Left lung (tissue), 10 donors: ENCODE results near the gene DSG2. TPM values are rescaled to one million over a fixed set of nuclear protein-coding genes. Genes with fewer than 3 reads are reported as not detected.
"Not testable (repeated sequence)": the region's sequence is repeated elsewhere in the genome, so short reads cannot be mapped to it uniquely, and the experiment has no call there.

ENCODE experiments used
- ATAC-seq: fragments of 200-7000 bp; cut with Tn5 transposase; one replicate; pipeline ENCODE4 v1.9.1; 2020; ENCODE audit warnings: moderate library complexity
- DNase-seq, 4 donors: peaks; one replicate each; pipeline ENCODE4 v3.0.0-alpha.2; 2013 to 2020
- H3K27ac ChIP-seq, 2 donors: fragments of 200-600 bp; sonication (generic) in 1 of 2; one replicate each; pipeline versions ENCODE4 v1.5.0 to v1.8.0; 2020 to 2021
- H3K27me3 ChIP-seq, 2 donors: fragments of 200-600 bp; sonication (generic) in 1 of 2; one replicate each; pipeline versions ENCODE4 v1.5.0 to v1.8.0; 2020 to 2021
- H3K36me3 ChIP-seq, 2 donors: fragments of 200-600 bp; sonication (generic) in 1 of 2; one replicate each; pipeline versions ENCODE4 v1.5.0 to v1.8.0; 2020 to 2021
- H3K4me1 ChIP-seq, 2 donors: fragments of 200-600 bp; one replicate each; pipeline ENCODE4 v1.8.0; 2021
- H3K4me3 ChIP-seq, 2 donors: fragments of 200-600 bp; sonication (generic) in 1 of 2; one replicate each; pipeline versions ENCODE4 v1.5.0 to v1.8.0; 2020 to 2021; ENCODE audit warnings: mild to moderate bottlenecking in 1 of 2
- H3K9me3 ChIP-seq, 2 donors: fragments of 200-600 bp; sonication (generic) in 1 of 2; one replicate each; pipeline versions ENCODE4 v1.5.0 to v1.8.0; 2020 to 2021
- CTCF ChIP-seq, 2 donors: fragments of 200-600 bp; sonication (generic) in 1 of 2; IDR thresholded peaks; one replicate each; pipeline versions ENCODE4 v1.5.0 to v1.8.0; 2021; ENCODE audit warnings: antibody characterized with exemption in 2 of 2
- intact Hi-C, 2 donors: fragments of 100-400 bp; cut with DNase I; formaldehyde crosslinking; loops; one replicate each; pipeline versions ENCODE4 v1.11.2 to v1.14.2; 2022
- polyA plus RNA-seq, 6 donors: library from polyadenylated mRNA; unstranded; fragments of 120-200 nt; gene quantifications; one replicate each; pipeline ENCODE4 v1.2.1, GENCODE V29; 2013; ENCODE audit not compliant: insufficient read length in 6 of 6
- total RNA-seq, 2 donors: library from RNA; stranded (reverse); fragmentation: NEBNext Ultra II Directional; extraction: Animal tissue kit (Norgen Biotek cat#: 25700); gene quantifications; one replicate each; pipeline ENCODE4 v1.2.1, GENCODE V29; 2021
- donor health status: DM: no; HTN: yes; CAD: no.
- donor health status: DM: no; HTN: no; CAD: no.

Gene DSG2
- total and polyA plus RNA-seq, 8 donors = 36.2 to 66.0 (median 42.3) TPM

- TF ChIP-seq CTCF (IDR thresholded peaks at IDR 0.05) = no peak
Observed at GRCh38 chr18:31491586-31491985, 6.4 kb upstream of the DSG2 start.

GRCh38 chr18:31492671-31493070, 5.3 kb upstream of the DSG2 start:
- no peak overlapping the region for H3K27ac ChIP-seq
- peaks cover 7 to 25% of the 10 kb centered on the region in 2 donors for H3K27me3 ChIP-seq
- TF ChIP-seq CTCF (IDR thresholded peaks at IDR 0.05) = no peak
- ATAC-seq (no peak), DNase-seq (no peak)
- H3K9me3 ChIP-seq = no peaks in the 10 kb centered on the region
- no peaks in the 10 kb centered on the region for H3K36me3 ChIP-seq
- no peak overlapping the region for H3K4me3 ChIP-seq
- intact Hi-C loops = no loop called here
- peaks cover 0 to under 1% of the 10 kb centered on the region in 2 donors for H3K4me1 ChIP-seq

More at GRCh38 chr18:31491586-31491985, 6.4 kb upstream of the DSG2 start:
- Histone ChIP-seq H3K36me3 (no peaks in the 10 kb centered on the region), H3K9me3 (no peaks in the 10 kb centered on the region), H3K27me3 (peaks cover 0 to 14% of the 10 kb centered on the region in 2 donors), H3K27ac (no peak overlapping the region), H3K4me3 (no peak overlapping the region), H3K4me1 (no peaks in the 10 kb centered on the region)
- intact Hi-C loops = no loop called here
- DNase-seq (no peak), ATAC-seq (no peak)

GRCh38 chr18:31493171-31493570, 4.8 kb upstream of the DSG2 start:
- Histone ChIP-seq H3K27ac (no peak overlapping the region), H3K9me3 (no peaks in the 10 kb centered on the region), H3K4me3 (no peak overlapping the region), H3K4me1 (peaks cover 0 to 5% of the 10 kb centered on the region in 2 donors), H3K36me3 (no peaks in the 10 kb centered on the region), H3K27me3 (peaks cover 12 to 30% of the 10 kb centered on the region in 2 donors)
- DNase-seq = no peak
- no peak for TF ChIP-seq CTCF (IDR thresholded peaks at IDR 0.05)
- ATAC-seq = no peak
- intact Hi-C loops = no loop called here

- DNase-seq (no peak), ATAC-seq (no peak)
- H3K4me1 ChIP-seq = peaks cover 0 to 10% of the 10 kb centered on the region in 2 donors
- intact Hi-C loops = no loop called here
- TF ChIP-seq CTCF (IDR thresholded peaks at IDR 0.05) = no peak
- H3K36me3 ChIP-seq = no peaks in the 10 kb centered on the region
- peaks cover 16 to 38% of the 10 kb centered on the region in 2 donors for H3K27me3 ChIP-seq
- no peaks in the 10 kb centered on the region for H3K9me3 ChIP-seq
- no peak overlapping the region for H3K4me3 ChIP-seq
- no peak overlapping the region for H3K27ac ChIP-seq
Observed at GRCh38 chr18:31493941-31494340, 4.0 kb upstream of the DSG2 start.

GRCh38 chr18:31494705-31495244, 3.2 kb upstream of the DSG2 start:
- ATAC-seq, H3K4me1 ChIP-seq, DNase-seq, H3K36me3 ChIP-seq, H3K4me3 ChIP-seq, H3K27ac ChIP-seq, H3K9me3 ChIP-seq, intact Hi-C loops: not testable (repeated sequence)
- H3K27me3 ChIP-seq = peaks cover 16 to 46% of the 10 kb centered on the region in 2 donors

GRCh38 chr18:31497404-31497835, 557 bp upstream of the DSG2 start:
- Histone ChIP-seq H3K4me1 (peaks cover 0 to 10% of the 10 kb centered on the region in 2 donors), H3K4me3 (peak overlapping the region; percentile 37 to 45), H3K9me3 (no peaks in the 10 kb centered on the region), H3K27ac (peak overlapping the region; percentile 73 to 74), H3K27me3 (peaks cover 16 to 52% of the 10 kb centered on the region in 2 donors), H3K36me3 (no peaks in the 10 kb centered on the region)
- TF ChIP-seq CTCF (IDR thresholded peaks at IDR 0.05) = no peak
- intact Hi-C loops = no loop called here
- ATAC-seq (peak; percentile 62), DNase-seq (peak in 2 of 4 donors; percentile 5 to 35)
